ENCODE data around the gene YAF2.

- TF ChIP-seq CTCF (IDR thresholded peaks at IDR 0.05; ENCODE audit: low read length) (no peak), EZH2 (IDR thresholded peaks at IDR 0.05; ENCODE audit: borderline replicate concordance, low read length) (no peak)
Observed at GRCh38 chr12:42261708-42262107, 23.7 kb upstream of the YAF2 start.

Measured in OCI-LY1 (cell line).